HG03064 (cell line): ENCODE results near the gene TEX22.
A peak's percentile ranks its signal among the peaks of the same experiment; 100 is the strongest.

Experiments
- ATAC-seq: cut with Tn5 transposase; IDR thresholded peaks from one replicate; pipeline ENCODE4 v1.9.1; 2021; ENCODE audit warnings: low read depth; ENCODE audit not compliant: unreplicated experiment

The TEX22 gene

DNA sequence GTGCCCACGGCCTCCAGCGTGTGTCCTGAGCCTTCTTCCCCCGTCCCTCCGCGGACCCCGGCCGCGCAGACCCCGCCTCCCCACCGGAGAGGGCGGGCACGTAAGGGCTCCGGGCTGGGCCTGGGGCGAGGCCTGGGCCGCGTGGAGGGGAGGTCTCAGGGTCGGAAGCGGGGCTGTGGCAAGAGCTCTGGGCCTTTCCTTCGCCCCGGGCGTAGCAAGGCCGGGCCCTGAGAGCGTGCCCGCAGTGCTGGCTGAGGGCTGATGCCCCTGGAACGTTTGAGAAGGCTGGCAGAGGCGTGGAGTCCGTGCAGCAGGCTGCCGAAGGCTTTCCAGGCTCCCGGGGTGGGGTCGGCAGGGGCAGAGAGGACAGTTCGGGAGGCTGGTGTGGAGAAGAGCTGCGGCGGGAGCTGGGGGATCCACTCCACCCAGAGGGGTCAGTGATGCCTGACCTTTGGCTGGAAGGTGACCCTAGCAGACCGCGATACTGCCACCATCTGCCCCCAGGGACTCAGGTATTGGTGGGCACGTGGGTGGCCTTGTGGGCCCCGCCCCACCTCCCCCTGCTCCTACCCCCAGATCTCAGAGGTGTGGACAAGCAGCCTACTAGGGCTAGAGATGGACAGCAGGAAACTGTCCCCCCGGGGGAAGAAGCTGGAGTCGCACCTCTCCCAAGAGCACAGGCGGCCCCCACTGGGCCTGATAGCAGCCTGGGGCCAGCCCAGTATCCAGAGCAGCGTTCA is 558 bp downstream of the TEX22 start:
- ATAC-seq, result peak; percentile 7

DNA sequence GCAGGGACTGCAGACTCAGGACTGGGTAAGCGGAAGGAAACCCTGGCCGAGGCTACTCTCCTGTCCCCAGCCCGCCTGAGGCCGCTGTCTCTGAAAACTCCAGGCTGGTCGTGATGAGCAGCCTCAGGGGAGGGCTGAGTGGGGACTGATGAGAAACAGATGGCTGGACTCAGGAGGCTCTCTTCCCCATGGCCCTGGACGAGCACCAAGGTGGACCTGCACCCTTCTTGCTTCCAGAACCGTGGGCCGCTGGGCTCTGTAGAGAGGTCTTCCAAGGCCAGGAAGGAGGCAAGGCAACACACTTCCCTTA is 1.1 kb downstream of the TEX22 start:
- no peak for ATAC-seq

DNA sequence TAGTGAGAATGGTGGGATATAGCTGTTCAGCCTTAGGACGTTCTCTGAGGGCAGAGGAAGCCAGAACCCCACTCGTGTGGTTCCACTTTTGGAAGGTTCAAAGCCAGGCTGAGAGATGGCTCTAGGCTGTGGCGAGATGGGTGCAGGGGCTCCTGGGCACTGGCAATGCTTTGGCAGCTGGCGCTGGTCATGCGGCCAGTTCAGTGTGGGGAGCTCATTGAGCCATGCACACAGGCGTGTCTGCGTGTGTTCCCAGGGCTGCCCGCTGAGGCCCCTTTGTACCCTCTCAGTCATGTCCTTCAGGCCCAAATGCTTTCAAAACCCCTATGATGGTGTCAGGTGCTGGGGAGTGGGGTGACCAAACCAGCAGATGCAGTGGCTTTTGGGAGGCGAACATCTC is 1.7 kb downstream of the TEX22 start:
- ATAC-seq, result no peak

DNA sequence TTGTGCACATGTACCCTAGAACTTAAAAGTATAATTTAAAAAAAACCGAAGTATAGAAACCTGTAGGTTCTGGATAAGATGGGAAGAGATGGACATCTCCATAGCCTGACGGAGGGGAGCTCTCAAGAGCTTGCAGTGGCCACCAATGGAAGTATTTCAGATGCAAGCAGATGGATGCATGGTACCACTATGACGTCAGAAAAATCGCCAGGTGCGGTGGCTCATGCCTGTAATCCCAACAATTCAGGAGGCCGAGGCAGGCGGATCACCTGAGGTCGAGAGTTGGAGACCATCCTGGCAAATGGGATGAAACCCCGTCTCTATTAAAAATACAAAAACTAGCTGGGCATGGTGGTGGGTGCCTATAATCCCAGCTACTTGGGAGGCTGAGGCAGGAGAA is 3.4 kb downstream of the TEX22 start:
- ATAC-seq, result no peak

DNA sequence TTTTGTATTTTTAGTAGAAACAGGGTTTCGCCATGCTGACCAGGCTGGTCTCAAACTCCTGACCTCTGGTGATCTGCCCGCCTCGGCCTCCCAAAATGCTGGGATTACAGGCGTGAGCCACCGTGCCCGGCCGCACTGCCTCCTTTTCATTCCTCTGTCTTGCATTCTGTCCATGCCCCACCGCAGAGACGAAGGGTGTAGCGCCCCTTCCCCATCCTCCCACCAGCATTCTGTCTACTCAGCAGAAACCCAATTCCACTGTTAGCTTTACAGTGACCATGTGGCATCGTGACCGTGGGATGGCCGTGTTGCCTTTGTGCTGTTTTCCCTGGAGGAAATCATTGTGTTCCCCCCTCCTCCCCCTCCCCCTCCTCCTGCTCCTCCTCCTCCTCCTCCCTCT is 10.3 kb downstream of the TEX22 start:
- ATAC-seq, result no peak

DNA sequence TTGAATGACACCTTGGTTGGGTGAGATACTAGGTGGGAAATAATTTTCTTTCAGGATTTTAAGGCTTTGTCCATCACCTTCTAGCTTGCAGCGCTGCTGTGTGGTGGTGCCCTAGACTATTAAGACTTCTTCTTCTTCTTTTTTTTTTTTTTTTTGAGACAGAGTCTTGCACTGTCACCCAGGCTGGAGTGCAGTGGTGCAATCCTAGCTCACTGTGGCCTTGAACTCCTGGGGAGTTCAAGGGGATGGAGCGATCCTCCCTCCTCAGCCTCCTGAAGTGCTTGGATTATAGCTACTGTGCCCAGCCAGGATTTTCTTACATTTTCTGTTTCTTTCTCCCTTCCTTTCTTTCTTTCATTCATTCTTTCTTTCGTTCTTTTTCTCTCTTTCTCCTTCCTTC is 11.0 kb downstream of the TEX22 start:
- ATAC-seq, result no peak

DNA sequence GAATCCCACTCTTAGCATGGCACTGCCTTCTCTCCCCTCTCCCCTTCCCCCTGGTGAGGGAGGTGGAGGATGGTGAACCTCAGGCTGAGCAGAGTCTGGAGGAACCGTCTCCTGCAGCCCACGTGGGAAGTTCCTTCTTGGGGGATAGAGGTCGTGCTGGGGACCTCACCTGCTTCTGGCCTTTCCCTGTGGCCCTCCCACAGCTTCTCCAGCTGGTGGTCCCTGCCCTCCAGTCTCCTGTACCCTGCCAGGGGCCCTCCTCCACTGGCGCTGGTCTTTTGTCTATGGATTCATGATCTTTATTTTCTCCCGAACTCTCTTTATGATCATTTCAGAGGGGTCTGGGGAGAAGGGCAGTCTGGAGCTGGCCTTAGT is 12.3 kb downstream of the TEX22 start:
- no peak for ATAC-seq

DNA sequence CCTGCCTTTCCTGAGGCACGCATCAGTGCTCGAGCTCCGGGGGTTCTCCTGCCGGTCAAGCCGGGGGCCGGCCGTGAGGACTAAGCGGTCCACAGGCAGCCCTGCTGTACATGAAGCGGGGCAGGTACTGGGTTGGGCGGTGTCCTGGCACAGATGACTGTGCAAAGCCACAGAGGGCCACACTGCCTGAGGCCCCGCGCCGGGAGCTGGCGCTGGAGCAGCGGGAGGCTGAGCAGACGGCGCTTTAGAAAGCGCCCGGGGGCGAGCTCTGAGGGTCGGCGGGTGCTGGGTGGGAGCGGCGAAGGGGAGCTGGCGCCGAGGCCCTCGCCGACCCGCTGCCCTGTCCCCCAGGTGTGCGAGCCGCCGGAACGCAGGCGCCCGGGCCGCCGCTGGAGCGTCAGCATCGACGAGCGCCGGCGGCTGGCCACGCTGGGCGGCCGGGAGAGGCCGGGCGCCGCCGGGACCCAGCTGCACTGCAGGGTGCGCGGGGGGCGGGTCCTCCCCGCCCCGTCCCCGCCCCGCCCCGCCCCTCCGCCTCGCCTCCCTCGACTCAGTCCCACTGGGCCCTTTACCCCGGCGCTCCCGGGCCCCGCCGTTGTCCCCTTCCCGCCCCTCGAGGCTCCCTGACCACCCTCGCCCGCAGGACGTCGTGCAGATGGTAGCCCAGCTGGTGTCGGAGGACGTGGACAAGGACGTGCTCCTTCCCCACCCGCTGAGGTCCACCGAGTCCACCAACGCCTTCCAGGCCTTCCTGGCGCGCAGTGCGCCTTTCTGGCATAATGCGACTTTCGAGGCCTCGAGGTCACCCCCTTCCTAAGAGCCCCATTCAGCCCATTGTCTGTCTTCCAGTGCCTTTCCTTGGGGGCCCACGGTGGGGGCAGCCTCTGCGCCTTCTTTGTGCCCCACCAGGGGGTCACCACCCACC is 12.9 kb downstream of the TEX22 start:
- no peak for ATAC-seq

DNA sequence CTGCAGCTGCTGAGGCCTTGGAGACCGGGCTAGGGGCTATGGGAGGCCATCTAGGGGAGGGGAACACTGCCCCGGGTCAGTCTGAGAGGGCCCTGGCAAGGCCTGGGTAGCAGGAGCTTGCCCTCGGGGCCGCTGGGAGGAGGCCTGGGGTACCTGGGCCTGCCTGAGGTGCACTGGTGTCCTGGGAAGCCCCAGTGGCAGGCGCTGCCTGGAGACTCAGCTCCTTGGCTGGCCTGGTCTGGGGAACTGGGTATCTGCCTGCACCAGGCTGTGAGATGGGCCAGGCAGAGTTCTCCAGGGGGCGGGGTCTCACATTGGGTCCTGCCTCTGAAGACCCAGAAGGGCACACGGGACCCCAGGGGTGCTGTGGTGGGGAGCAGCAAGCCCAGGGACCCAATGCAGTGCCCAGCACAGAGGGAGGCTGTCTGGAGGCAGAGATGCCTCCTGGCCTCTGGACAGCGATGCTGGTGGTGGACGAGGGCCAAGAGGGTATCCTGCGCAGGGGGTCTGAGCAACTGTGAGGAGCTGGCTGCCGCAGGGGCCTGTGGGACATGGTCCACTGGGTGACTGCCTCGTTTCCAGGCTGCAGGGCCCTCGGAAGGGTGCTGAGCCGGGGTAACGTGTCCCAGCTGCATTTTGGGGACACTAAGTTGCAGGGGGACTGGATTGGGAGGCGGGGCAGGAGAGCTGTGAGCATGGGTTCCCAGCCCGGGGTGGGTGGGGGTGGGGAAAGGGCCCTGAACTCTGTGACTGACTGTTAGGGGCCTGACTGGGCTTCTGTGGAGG is 13.8 kb downstream of the TEX22 start:
- no peak for ATAC-seq

DNA sequence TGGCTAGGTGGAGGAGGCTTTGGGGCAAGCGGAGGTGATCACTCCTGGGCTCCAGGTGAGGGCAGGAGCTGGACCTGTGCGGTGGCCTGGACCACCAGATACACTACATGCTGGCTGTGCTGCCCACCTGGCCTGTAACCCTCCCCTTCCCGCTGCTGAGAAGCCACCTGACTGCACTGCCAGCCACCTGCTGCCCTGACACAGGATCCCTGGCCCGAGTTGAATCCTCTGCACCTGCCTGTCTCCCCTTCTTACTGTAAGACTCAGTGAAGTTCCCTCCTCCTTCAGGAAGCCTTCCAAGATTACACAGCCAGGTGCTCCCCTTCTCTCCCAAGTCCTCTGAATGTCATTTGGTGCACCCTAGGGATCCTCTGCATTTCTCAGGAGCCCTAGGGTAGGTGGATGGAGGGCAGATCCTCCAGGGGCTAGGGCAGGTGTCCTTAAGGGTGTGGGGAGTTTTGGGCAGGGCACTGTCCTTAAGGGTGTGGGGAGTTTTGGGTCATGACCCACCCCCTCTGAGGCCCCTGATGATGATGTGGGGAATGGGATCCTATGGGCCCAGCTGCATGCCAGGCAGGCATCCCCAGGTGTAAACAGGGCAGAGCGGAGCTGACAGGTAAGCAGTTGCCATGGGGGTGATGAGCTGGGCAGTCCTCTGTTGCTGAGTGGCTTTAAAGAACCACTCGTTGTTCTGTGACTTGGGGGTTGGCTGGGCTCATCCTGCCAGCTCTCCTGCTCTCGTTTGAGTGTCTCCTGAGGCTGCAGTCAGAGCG is 14.6 kb downstream of the TEX22 start:
- ATAC-seq, result no peak

DNA sequence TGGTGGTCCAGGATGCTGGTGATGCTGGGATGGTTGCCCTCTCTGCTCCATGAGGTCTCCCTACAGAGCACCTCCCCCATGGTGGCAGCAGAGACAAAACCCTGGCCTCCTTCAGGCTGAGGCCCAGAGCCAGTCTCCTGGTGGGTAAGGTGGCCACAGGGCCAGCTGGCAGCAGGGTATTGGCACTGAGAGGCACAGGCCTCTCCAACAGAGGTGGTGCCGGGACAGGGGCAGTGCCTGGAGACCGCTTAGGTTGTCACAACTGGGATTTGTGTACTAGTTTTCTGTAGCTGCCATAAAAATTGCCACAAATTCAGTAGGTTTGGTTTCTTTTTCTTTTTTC is 15.2 kb downstream of the TEX22 start:
- no peak for ATAC-seq

DNA sequence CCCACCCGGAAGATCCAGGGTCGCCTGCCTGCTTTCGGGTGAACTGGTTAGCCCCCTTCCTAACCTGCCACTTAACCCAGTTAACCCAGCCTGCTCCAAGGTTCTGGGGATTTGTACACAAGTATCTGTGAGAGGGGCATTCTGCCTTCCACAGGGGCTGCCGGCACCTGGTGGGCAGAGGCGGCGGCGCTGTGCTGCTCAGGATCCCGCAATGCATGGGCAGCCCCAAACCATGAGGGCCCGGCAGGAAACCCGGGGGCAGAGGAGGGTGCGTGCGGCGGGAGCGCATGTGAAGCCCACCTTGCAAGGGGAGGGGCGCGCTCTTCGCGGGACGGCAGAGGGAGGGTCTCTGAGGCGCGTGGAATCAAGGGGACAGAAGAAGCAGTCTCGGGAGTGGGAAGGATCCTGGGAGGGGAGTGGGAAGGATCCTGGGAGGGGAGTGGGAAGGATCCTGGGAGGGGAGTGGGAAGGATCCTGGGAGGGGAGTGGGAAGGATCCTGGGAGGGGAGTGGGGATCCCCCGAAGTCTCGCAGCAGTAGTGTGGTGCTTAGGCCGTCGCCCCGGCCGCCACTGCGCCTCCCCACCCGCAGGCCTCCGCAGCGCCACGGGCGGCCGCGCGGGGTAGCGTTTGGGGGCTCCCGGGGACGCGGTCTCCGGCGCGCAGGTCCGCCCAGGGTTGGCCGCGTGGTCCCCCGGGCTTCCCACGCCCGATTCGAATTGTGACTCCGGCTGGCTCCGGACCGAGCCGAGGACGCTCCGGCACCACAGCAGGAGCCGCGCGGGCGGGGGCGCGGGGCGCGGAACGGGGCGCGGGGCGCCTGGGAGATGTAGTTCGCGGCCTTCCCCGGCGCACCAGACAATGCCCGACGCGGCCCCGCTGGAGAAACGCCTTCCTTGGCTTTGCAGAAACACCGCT is 16.4 kb downstream of the TEX22 start:
- ATAC-seq, result peak; percentile 50

DNA sequence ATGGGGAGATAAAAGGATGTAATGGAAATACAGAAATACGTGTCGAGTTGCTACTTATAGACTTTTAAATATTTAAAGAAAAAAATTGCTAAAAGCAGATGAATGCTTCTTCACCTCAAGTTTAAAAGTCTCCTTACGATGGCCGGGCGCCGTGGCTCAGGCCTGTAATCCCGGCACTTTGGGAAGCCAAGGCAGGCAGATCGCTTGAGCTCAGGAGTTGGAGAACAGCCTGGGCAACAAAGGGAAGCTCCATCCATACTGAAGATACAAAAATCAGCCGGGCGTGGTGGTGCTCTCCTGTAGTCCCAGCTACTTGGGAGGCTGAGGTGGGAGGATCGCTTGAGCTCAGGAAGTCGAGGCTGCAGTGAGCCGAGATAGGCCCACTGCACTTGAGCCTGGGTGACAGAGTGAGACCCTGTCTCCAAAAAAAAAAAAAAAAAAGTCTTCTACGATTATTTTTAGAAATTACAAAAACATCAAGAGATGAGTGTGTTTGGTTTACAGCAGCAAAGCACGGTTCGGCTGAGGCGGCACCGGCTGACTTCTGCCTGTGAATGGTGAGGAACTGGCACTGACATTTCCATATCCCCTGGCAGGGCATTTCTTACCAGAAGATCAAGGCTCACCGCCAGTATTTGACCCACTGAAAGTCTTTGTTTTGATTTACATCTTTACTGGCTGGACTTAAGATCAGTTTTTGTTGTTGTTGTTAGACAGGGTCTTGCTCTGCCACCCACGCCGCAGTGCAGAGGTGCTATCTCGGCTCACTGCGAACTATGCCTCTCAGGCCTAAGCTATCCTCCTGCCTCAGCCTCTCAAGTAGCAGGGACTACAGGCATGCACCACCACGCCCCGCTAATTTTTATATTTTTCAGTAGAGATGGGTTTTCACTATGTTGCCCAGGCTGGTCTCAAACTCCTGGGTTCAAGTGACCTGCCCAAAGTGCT is 17.4 kb downstream of the TEX22 start:
- no peak for ATAC-seq

DNA sequence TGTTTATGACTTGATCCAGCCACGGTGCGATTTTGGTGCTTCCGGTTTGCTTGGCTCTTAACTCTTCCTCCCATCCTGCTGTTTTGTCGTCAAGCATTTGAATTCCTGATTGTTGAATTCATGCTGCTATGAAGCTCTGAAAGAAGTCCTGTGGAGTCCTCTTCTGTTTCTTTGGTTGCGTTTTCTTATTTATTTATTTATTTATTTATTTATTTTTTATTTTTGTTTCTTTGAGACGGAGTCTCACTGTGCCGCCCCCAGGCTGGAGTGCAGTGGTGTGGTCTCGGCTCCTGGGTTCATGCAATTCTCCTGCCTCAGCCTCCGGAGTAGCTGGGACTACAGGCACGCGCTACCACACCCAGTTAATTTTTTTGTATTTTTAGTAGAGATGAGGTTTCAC is 18.3 kb downstream of the TEX22 start:
- ATAC-seq, result no peak

DNA sequence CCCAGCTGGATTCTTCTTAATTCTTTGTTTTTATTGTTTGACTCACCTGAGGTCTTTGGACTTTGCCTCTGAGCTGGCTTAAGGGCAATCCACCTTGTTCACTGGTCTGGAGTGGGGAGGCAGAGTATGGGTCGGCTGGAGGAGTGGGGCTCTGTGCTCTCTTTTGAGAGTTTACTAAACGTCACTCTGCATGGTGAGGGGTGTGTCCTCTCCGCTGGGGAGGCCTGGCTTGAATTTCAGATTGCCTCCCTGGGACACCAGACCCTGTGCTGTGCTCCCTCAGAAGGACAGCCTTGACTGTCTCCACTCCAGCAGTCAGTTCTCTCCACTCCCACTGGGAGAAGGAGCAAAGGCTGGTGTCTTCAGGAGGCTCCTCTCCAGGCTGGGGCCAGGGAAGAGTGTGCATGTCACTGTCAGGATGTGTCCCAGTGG is 19.4 kb downstream of the TEX22 start:
- ATAC-seq, result no peak

DNA sequence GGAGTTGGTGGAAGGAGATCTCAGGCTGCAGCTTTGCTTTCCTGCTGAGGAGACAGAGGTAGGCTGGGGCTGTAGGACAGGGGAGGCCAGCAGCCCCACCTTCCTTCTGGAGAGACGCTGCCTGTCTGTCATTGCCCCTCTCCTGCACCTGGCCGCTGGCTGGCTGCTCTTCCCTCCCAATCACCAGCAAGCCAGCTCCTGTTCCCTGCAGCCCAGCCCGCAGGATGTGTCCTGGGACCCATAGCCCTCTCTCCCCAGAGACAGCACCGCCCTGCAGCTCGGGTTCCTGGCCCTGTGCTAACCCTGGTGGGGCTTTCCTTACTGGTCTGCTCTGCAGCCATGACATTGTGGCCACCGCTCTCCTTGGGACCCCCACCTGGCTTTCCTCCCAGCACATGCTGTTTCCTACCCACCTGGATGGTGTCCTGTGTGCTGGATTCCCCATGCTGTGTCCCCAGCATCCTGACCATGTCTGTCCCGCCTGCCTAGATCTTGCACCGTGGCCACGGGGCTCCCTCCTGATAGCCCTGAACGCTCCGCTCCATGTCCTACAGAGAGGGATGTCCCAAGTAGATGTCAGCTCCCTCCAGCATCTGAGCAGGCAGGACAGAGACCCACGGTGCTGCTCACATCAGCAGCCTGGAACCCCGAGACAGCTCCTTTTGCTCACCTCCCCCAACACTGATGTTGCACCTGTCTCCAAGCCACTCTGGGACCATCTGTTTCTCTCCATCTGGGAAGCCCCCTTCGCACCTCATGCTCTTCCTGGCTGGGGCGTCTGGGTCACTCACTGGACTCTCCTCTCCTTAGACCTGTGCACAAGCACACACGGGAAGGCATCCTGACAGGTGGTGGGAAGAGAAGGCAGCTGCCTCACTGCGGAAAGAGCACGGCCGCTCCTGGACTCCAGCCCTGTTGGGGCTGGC is 20.2 kb downstream of the TEX22 start:
- no peak for ATAC-seq
